Testis (tissue), 2 donors: Measurements from ENCODE around the gene PNPLA1.

Experiments
- POLR2A ChIP-seq: fragments of 450-650 bp; IDR thresholded peaks from one replicate; pipeline ENCODE4 v1.6.1; 2017; ENCODE audit warnings: antibody characterized with exemption, mild to moderate bottlenecking, moderate library complexity
- TF ChIP-seq, protein P1 (sequence below), 3 experiments: fragments of 450-650 bp in 2 of 3; fragments of 200-600 bp in 1 of 3; sonication (generic) in 1 of 3; IDR thresholded peaks; one replicate each; pipeline ENCODE4 v1.5.1; 2016 to 2019; ENCODE audit warnings: antibody characterized with exemption in 3 of 3, mild to moderate bottlenecking in 2 of 3, moderate library complexity in 1 of 3

DNA sequence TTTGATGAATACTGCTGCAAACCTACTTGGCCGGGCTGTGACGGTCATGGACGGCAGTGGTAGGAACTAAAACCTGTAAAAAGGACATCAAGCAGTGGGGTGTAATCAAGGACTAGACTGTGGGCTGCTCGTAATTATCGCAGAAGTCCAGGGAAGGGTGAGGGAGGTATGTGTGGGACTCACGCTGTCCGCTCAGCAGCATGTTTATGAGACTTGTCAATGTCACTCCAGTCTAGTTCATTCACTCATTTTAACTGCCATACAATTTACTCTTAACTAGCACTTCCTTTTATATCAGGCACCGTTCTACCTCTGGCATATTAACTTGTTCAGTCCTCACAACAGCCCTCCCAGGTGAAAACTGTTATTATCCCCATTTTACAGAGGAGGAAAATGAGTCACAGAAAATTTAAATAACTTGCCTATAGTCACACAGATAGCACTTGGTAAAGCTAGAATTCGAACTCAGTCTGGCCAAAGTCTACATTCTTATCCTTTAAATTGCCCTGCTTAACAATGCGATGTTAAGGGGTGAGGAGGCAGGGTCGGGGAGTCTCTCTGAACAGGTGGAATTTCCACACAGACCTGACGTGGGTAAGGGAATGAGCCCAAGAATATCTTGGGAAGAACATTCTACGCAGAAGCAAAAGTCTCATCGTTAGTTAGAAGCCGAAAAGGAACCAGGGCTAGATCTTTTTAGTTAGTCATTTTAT lies 4.1 kb downstream of the PNPLA1 start:
- TF ChIP-seq, protein P1, sequence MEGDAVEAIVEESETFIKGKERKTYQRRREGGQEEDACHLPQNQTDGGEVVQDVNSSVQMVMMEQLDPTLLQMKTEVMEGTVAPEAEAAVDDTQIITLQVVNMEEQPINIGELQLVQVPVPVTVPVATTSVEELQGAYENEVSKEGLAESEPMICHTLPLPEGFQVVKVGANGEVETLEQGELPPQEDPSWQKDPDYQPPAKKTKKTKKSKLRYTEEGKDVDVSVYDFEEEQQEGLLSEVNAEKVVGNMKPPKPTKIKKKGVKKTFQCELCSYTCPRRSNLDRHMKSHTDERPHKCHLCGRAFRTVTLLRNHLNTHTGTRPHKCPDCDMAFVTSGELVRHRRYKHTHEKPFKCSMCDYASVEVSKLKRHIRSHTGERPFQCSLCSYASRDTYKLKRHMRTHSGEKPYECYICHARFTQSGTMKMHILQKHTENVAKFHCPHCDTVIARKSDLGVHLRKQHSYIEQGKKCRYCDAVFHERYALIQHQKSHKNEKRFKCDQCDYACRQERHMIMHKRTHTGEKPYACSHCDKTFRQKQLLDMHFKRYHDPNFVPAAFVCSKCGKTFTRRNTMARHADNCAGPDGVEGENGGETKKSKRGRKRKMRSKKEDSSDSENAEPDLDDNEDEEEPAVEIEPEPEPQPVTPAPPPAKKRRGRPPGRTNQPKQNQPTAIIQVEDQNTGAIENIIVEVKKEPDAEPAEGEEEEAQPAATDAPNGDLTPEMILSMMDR (IDR thresholded peaks at IDR 0.05) = no peak
- TF ChIP-seq POLR2A = no peak
